ENCODE results near the gene PELI2.

DNA sequence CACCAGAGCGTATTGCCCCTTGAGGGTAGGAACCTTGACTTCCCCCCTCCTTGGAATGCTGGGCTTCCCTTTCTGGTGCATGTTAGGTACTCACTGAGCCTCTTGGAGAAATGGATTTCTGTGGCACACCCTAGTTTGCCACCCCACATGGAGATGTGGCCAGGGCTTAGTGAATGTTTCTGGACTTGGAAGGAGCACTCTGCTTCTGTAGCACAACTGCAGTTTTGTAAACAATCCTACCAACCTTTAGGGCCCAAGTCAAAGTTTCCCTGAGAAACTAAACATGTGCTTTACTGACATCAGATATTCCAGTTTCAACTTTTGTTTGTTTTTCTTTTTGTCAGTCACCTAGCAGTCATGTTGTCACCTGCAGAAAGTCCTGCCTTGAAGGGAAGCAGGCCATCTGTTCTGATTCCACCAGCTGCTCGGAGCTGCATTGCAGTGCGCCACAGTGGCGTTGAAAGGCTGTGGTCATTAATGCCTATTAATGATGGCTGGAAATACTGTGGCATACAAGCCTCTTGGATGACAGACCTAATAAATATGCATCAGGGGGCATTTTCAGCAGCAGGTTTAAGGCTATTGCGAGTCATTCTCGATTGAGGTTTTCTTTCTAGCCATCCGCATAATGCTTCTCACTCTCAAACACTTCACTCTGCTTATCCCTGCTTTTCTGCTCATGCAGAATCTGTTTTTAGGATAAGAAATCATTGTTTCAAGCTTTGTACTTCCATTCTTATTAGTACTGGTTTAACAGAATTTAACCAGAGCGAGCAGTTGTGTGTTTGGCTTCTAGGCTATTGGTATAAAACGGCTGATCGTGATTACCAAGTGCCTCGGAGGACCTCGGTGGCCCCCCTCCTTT, 7.8 kb downstream of the PELI2 start:
- TF ChIP-seq, protein P1, sequence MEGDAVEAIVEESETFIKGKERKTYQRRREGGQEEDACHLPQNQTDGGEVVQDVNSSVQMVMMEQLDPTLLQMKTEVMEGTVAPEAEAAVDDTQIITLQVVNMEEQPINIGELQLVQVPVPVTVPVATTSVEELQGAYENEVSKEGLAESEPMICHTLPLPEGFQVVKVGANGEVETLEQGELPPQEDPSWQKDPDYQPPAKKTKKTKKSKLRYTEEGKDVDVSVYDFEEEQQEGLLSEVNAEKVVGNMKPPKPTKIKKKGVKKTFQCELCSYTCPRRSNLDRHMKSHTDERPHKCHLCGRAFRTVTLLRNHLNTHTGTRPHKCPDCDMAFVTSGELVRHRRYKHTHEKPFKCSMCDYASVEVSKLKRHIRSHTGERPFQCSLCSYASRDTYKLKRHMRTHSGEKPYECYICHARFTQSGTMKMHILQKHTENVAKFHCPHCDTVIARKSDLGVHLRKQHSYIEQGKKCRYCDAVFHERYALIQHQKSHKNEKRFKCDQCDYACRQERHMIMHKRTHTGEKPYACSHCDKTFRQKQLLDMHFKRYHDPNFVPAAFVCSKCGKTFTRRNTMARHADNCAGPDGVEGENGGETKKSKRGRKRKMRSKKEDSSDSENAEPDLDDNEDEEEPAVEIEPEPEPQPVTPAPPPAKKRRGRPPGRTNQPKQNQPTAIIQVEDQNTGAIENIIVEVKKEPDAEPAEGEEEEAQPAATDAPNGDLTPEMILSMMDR (IDR thresholded peaks at IDR 0.05; ENCODE audit: low read length), result no peak
- TF ChIP-seq EZH2 (optimal IDR thresholded peaks at IDR 0.05; ENCODE audit: low read depth, low read length) (no peak), EZH2phosphoT487 (IDR thresholded peaks at IDR 0.05; ENCODE audit: low read length) (no peak)
